Neural cell (in vitro differentiated cells): ENCODE measurements around the gene SNX15. TPM values are rescaled to one million over a fixed set of nuclear protein-coding genes. Genes with fewer than 3 reads are reported as not detected.

Experiments used
- H2AFZ ChIP-seq: fragments of 200-600, 300-800 bp; sonication (generic), shearing (Covaris generic); 2 replicates; pipeline ENCODE4 v1.6.0; 2014; ENCODE audit warnings: low read depth, mild to moderate bottlenecking, antibody characterized with exemption, low read length, moderate library complexity
- H3F3A ChIP-seq: fragments of 200-600 bp; shearing (Covaris generic); 2 replicates; pipeline ENCODE4 v1.6.1; 2016; ENCODE audit warnings: mild to moderate bottlenecking, moderate library complexity, mixed read lengths, antibody characterized with exemption, low read length; ENCODE audit not compliant: insufficient read depth, poor library complexity, severe bottlenecking
- H3K27ac ChIP-seq: fragments of 200-600, 300-800 bp; sonication (generic), shearing (Covaris generic); 2 replicates; pipeline ENCODE4 v1.5.1; 2014; ENCODE audit warnings: mild to moderate bottlenecking, low read length, moderate library complexity
- H3K27me3 ChIP-seq: fragments of 300-800, 200-600 bp; sonication (generic), shearing (Covaris generic); 2 replicates; pipeline ENCODE4 v1.6.0; 2014; ENCODE audit warnings: mild to moderate bottlenecking, low read depth, low read length, moderate library complexity; ENCODE audit not compliant: insufficient read depth
- H3K36me3 ChIP-seq: fragments of 300-800, 200-600 bp; sonication (generic), shearing (Covaris generic); 2 replicates; pipeline ENCODE4 v1.5.1; 2014; ENCODE audit warnings: mild to moderate bottlenecking, antibody characterized with exemption, low read length, moderate library complexity; ENCODE audit not compliant: insufficient read depth
- H3K4me2 ChIP-seq: fragments of 300-800, 200-600 bp; sonication (generic), shearing (Covaris generic); 2 replicates; pipeline ENCODE4 v1.6.0; 2014; ENCODE audit warnings: mild to moderate bottlenecking, low read length
- H3K4me3 ChIP-seq: fragments of 300-800, 200-600 bp; sonication (generic), shearing (Covaris generic); 2 replicates; pipeline ENCODE4 v1.5.1; 2014; ENCODE audit warnings: mild to moderate bottlenecking, low read length, moderate library complexity
- H3K79me2 ChIP-seq: fragments of 200-600 bp; shearing (Covaris generic); replicated peaks from 2 replicates; pipeline ENCODE4 v1.6.0; 2014; ENCODE audit warnings: mild to moderate bottlenecking, low read length, moderate library complexity; ENCODE audit not compliant: insufficient read depth
- H3K9ac ChIP-seq: fragments of 300-800, 200-600 bp; sonication (generic), shearing (Covaris generic); 2 replicates; pipeline ENCODE4 v1.6.1; 2016; ENCODE audit warnings: mild to moderate bottlenecking, low read length, mixed read lengths
- H3K9me2 ChIP-seq: fragments of 200-600 bp; shearing (Covaris generic); 2 replicates; pipeline ENCODE4 v1.6.1; 2016; ENCODE audit warnings: mild to moderate bottlenecking, low read length, mixed read lengths; ENCODE audit not compliant: insufficient read depth
- H3K9me3 ChIP-seq: fragments of 200-600, 300-800 bp; sonication (generic), shearing (Covaris generic); 2 replicates; pipeline ENCODE4 v1.6.1; 2016; ENCODE audit warnings: mild to moderate bottlenecking, mixed run types, low read length, moderate library complexity, mixed read lengths
- H4K20me1 ChIP-seq: fragments of 200-600 bp; shearing (Covaris generic); 2 replicates; pipeline ENCODE4 v1.6.1; 2016; ENCODE audit warnings: mild to moderate bottlenecking, mixed run types; ENCODE audit not compliant: insufficient read depth
- EP300 ChIP-seq: fragments of 450-650 bp; conservative IDR thresholded peaks from 2 replicates; pipeline ENCODE4 v1.6.1; 2014; ENCODE audit warnings: antibody characterized with exemption, mild to moderate bottlenecking, moderate library complexity; ENCODE audit not compliant: poor library complexity, severe bottlenecking
- EZH2 ChIP-seq: fragments of 200-600, 300-800 bp; shearing (Covaris generic), sonication (generic); IDR thresholded peaks from 2 replicates; pipeline ENCODE4 v1.6.1; 2014; ENCODE audit warnings: antibody characterized with exemption, low read length, borderline replicate concordance, mild to moderate bottlenecking; ENCODE audit not compliant: insufficient read depth, poor library complexity, severe bottlenecking
- MXI1 ChIP-seq: fragments of 450-650 bp; conservative IDR thresholded peaks from 2 replicates; pipeline ENCODE4 v1.6.1; 2014; ENCODE audit warnings: antibody characterized with exemption, mild to moderate bottlenecking; ENCODE audit not compliant: poor library complexity, severe bottlenecking
- POLR2AphosphoS5 ChIP-seq: IDR thresholded peaks from 2 replicates; pipeline ENCODE4 v1.6.1; 2012
- RAD21 ChIP-seq: fragments of 450-650 bp; conservative IDR thresholded peaks from 2 replicates; pipeline ENCODE4 v1.6.1; 2014; ENCODE audit warnings: antibody characterized with exemption, mild to moderate bottlenecking, moderate library complexity
- SMC3 ChIP-seq: fragments of 450-650 bp; conservative IDR thresholded peaks from 2 replicates; pipeline ENCODE4 v1.6.1; 2014; ENCODE audit warnings: antibody characterized with exemption, mild to moderate bottlenecking, moderate library complexity; ENCODE audit not compliant: poor library complexity
- TAF1 ChIP-seq: IDR thresholded peaks from 2 replicates; pipeline ENCODE4 v1.6.1; 2012; ENCODE audit warnings: low read depth
- polyA plus RNA-seq: library from polyadenylated mRNA; depleted of rRNA; stranded (reverse); fragments of >200 nt; gene quantifications from 2 replicates; pipeline ENCODE4 v1.2.3, GENCODE V29; 2014
- TF ChIP-seq, protein P1 (sequence below): IDR thresholded peaks from 2 replicates; pipeline ENCODE4 v1.6.1; 2012; ENCODE audit warnings: borderline replicate concordance
- TF ChIP-seq, protein P2 (sequence below): fragments of 450-650 bp; IDR thresholded peaks from 2 replicates; pipeline ENCODE4 v1.5.1; 2014; ENCODE audit warnings: antibody characterized with exemption, mild to moderate bottlenecking, moderate library complexity; ENCODE audit not compliant: poor library complexity, severe bottlenecking

SNX15 gene
- polyA plus RNA-seq, 1 donor from 2014 or later: 11.2 TPM

DNA sequence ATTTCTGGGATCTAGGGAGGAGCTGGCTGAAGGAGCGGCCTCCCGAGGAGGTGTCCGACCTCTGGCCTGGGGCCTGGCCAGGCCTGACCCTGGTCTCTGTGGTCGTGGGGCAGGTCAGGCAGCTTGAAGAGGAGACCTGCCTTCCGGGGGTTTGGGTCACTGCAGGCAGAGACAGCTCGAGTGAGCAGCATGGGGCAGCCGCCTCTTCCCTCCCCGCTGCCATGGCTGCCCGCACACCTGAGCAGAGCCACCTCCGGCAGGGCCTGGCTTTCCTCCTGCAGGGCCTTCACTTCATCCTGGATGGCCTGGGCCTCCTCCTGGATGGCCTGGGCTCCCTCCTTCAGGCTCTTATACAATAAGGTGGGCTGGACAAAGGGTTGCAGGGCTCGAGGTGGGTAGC is 39.1 kb downstream of the SNX15 start:
- Histone ChIP-seq H3K9me3 (no peaks in the 10 kb centered on the region), H3K4me3 (no peak overlapping the region), H3F3A (no peaks in the 10 kb centered on the region), H3K79me2 (no peaks in the 10 kb centered on the region), H4K20me1 (no peaks in the 10 kb centered on the region), H3K36me3 (no peaks in the 10 kb centered on the region), H3K9me2 (no peaks in the 10 kb centered on the region), H2AFZ (no peak overlapping the region), H3K27ac (no peak overlapping the region), H3K4me2 (no peak overlapping the region), H3K27me3 (no peaks in the 10 kb centered on the region), H3K9ac (no peak overlapping the region)
- no peak for TF ChIP-seq EP300

DNA sequence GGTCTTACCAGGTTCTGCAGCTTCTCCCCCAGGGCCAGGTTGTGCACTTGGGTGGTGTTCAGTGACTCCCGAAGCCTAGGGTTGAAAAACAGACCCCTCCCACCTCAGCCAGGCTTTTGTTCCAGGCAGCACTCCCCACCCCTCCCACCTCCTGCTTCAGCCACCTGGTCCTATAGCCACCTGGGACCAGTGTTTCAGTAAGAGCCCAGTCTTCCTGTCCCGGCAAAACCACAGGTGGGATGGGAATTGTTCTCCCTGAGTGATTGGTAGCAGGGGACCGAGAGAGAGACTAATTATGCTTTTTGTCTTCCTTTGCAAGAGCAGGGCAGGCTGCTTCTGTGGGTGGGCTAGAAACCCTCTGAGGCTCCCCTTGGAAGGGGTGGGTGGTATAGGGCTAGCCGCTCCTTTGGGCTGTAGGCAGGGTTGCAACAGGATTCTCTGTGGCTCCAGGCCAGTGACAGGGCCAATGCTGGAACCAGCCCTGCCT is 39.6 kb downstream of the SNX15 start:
- Histone ChIP-seq H2AFZ (no peak overlapping the region), H3K4me2 (no peak overlapping the region), H3K27ac (no peak overlapping the region)

DNA sequence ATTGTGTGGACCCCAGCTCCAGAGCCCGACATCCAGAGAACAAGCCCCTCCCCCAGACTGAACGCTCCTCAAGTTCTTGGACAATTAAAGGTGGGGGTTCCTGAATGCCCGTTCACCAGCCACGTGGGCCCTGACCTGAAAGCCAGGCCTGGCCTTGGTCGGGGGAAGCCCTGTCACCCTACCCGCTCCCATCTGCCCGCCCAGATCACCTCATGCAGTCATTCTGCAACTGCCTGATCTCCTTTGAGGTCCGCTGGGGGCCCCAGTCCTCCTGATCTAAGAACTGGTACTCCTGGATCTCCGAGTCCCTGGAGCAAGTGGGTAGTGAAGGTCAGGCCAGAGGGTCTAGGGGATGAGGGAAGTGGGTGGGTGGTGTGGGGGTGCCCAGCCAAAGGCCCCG is 40.2 kb downstream of the SNX15 start:
- Histone ChIP-seq H3K27me3 (no peaks in the 10 kb centered on the region), H3K9me3 (no peaks in the 10 kb centered on the region), H3K4me2 (no peak overlapping the region), H3K36me3 (no peaks in the 10 kb centered on the region), H2AFZ (no peak overlapping the region), H3K4me3 (no peak overlapping the region), H3K9ac (no peak overlapping the region), H3K9me2 (no peaks in the 10 kb centered on the region), H3K27ac (no peak overlapping the region), H4K20me1 (no peaks in the 10 kb centered on the region), H3F3A (no peaks in the 10 kb centered on the region), H3K79me2 (no peaks in the 10 kb centered on the region)
- TF ChIP-seq, protein P1, sequence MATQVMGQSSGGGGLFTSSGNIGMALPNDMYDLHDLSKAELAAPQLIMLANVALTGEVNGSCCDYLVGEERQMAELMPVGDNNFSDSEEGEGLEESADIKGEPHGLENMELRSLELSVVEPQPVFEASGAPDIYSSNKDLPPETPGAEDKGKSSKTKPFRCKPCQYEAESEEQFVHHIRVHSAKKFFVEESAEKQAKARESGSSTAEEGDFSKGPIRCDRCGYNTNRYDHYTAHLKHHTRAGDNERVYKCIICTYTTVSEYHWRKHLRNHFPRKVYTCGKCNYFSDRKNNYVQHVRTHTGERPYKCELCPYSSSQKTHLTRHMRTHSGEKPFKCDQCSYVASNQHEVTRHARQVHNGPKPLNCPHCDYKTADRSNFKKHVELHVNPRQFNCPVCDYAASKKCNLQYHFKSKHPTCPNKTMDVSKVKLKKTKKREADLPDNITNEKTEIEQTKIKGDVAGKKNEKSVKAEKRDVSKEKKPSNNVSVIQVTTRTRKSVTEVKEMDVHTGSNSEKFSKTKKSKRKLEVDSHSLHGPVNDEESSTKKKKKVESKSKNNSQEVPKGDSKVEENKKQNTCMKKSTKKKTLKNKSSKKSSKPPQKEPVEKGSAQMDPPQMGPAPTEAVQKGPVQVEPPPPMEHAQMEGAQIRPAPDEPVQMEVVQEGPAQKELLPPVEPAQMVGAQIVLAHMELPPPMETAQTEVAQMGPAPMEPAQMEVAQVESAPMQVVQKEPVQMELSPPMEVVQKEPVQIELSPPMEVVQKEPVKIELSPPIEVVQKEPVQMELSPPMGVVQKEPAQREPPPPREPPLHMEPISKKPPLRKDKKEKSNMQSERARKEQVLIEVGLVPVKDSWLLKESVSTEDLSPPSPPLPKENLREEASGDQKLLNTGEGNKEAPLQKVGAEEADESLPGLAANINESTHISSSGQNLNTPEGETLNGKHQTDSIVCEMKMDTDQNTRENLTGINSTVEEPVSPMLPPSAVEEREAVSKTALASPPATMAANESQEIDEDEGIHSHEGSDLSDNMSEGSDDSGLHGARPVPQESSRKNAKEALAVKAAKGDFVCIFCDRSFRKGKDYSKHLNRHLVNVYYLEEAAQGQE: no peak
- TF ChIP-seq EZH2 (no peak), TAF1 (no peak)
- TF ChIP-seq, protein P2, sequence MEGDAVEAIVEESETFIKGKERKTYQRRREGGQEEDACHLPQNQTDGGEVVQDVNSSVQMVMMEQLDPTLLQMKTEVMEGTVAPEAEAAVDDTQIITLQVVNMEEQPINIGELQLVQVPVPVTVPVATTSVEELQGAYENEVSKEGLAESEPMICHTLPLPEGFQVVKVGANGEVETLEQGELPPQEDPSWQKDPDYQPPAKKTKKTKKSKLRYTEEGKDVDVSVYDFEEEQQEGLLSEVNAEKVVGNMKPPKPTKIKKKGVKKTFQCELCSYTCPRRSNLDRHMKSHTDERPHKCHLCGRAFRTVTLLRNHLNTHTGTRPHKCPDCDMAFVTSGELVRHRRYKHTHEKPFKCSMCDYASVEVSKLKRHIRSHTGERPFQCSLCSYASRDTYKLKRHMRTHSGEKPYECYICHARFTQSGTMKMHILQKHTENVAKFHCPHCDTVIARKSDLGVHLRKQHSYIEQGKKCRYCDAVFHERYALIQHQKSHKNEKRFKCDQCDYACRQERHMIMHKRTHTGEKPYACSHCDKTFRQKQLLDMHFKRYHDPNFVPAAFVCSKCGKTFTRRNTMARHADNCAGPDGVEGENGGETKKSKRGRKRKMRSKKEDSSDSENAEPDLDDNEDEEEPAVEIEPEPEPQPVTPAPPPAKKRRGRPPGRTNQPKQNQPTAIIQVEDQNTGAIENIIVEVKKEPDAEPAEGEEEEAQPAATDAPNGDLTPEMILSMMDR: no peak

More for the DNA sequence above, 39.6 kb downstream of the SNX15 start:
- no peaks in the 10 kb centered on the region for H3F3A ChIP-seq
- H3K27me3 ChIP-seq: no peaks in the 10 kb centered on the region
- H3K79me2 ChIP-seq: no peaks in the 10 kb centered on the region
- no peaks in the 10 kb centered on the region for H3K9me3 ChIP-seq
- H3K9ac ChIP-seq: no peak overlapping the region
- no peaks in the 10 kb centered on the region for H3K9me2 ChIP-seq
- H4K20me1 ChIP-seq: no peaks in the 10 kb centered on the region
- TF ChIP-seq TAF1 (no peak), MXI1 (no peak), EZH2 (no peak), POLR2AphosphoS5 (no peak), EP300 (no peak), SMC3 (no peak), RAD21 (no peak)
- TF ChIP-seq, protein P2: no peak
- TF ChIP-seq, protein P1: no peak
- no peaks in the 10 kb centered on the region for H3K36me3 ChIP-seq
- H3K4me3 ChIP-seq: no peak overlapping the region
